ENCODE data around the gene TMC5. TPM values are rescaled to one million over a fixed set of nuclear protein-coding genes. Genes with fewer than 3 reads are reported as not detected.

The TMC5 gene
- total and polyA plus RNA-seq, 2 of the 4 experiments (the other 2 are of a cell fraction): not detected

- intact Hi-C loops (cut with micrococcal nuclease) (no loop called here), dilution Hi-C loops (cut with HindIII; ENCODE audit: low sequenced_read_pairs, unreplicated experiment) (no loop called here), in situ Hi-C loops (cut with MboI; ENCODE audit: low sequenced_read_pairs) (no loop called here)
- Histone ChIP-seq H2AK9ac (replicated peaks; ENCODE audit: low read depth, low read length, poor library complexity) (no peak overlapping the region), H3K9me1 (ENCODE audit: insufficient read depth, low read length) (no peaks in the 10 kb centered on the region), H2BK15ac (ENCODE audit: low read depth, low read length) (no peak overlapping the region), H3K27ac (ENCODE audit: insufficient read depth, low read length) (no peak overlapping the region), H3K18ac (ENCODE audit: low read depth, low read length) (no peak overlapping the region), H3K4me2 (ENCODE audit: low read depth, low read length) (no peak overlapping the region), H4K20me1 (ENCODE audit: insufficient read depth, low read length) (no peaks in the 10 kb centered on the region), H2AK5ac (ENCODE audit: low read depth, low read length) (no peak overlapping the region), H3K9me3 (ENCODE audit: control insufficient read depth, insufficient read depth, low read length) (peaks cover 2% of the 10 kb centered on the region; the same call in 1 of the 2 replicates), H2BK5ac (ENCODE audit: low read depth, low read length, poor library complexity, severe bottlenecking) (no peak overlapping the region), H4K8ac (ENCODE audit: low read depth in 2 of 2, low read length in 2 of 2) (no peak overlapping the region), H2BK120ac (ENCODE audit: low read depth, low read length) (no peak overlapping the region), H4K91ac (ENCODE audit: insufficient read depth, low read depth, low read length) (no peak overlapping the region), H3K36me3 (ENCODE audit: control insufficient read depth, insufficient read depth, low read length) (no peaks in the 10 kb centered on the region), H2AFZ (replicated peaks; ENCODE audit: low read length, poor library complexity) (no peak overlapping the region), H3K9ac (ENCODE audit: low read depth, low read length) (no peak overlapping the region), H3K14ac (replicated peaks; ENCODE audit: low read depth, low read length) (no peak overlapping the region), H2BK20ac (ENCODE audit: low read depth, low read length) (no peak overlapping the region), H3K23ac (ENCODE audit: low read depth, low read length) (no peak overlapping the region), H3K4me1 (ENCODE audit: control insufficient read depth, insufficient read depth, low read length) (no peaks in the 10 kb centered on the region), H3K4me3 (ENCODE audit: insufficient read depth, low read depth, low read length) (no peak overlapping the region), H4K5ac (ENCODE audit: low read depth, low read length) (no peak overlapping the region), H3K4ac (ENCODE audit: low read depth, low read length) (no peak overlapping the region), H3K79me1 (ENCODE audit: low read depth in 1 of 2, low read length in 2 of 2) (no peaks in the 10 kb centered on the region), H3K27me3 (ENCODE audit: control insufficient read depth, insufficient read depth, low read length) (no peaks in the 10 kb centered on the region), H3K56ac (ENCODE audit: extremely low read depth, insufficient read depth, low read length) (no peak overlapping the region)
- WGBS, 2 experiments (ENCODE audit: extremely low coverage in 2 of 2, insufficient read length in 1 of 2): no CpG with 5 or more reads among the region's 7 CpGs
- DNase-seq (no peak), ATAC-seq (ENCODE audit: low read depth) (no peak)
- ChIA-PET CTCF (no interaction called here), POLR2A (ENCODE audit: unreplicated experiment) (no interaction called here)
- TF ChIP-seq BHLHE40 (IDR thresholded peaks at IDR 0.05; ENCODE audit: low read depth, low read length) (no peak), POLR2A (IDR thresholded peaks at IDR 0.05; ENCODE audit: low read depth, low read length) (no peak), MXI1 (IDR thresholded peaks at IDR 0.05; ENCODE audit: borderline replicate concordance, low read depth, low read length) (no peak), SMC3 (IDR thresholded peaks at IDR 0.05; ENCODE audit: low read depth, low read length) (no peak), USF2 (IDR thresholded peaks at IDR 0.05; ENCODE audit: low read depth, low read length) (no peak), NFE2L2 (IDR thresholded peaks at IDR 0.05; ENCODE audit: low read depth, low read length) (no peak), FOS (IDR thresholded peaks at IDR 0.05; ENCODE audit: low read depth, low read length) (no peak), ELK1 (IDR thresholded peaks at IDR 0.05; ENCODE audit: borderline replicate concordance, low read depth, low read length) (no peak), CHD1 (IDR thresholded peaks at IDR 0.05; ENCODE audit: low read depth, low read length) (no peak), RFX5 (IDR thresholded peaks at IDR 0.05; ENCODE audit: low read depth, low read length) (no peak), CTCF (conservative IDR thresholded peaks at IDR 0.05; ENCODE audit: low read depth, low read length) (no peak), MAFK (IDR thresholded peaks at IDR 0.05; ENCODE audit: low read depth, low read length) (no peak), MAZ (IDR thresholded peaks at IDR 0.05; ENCODE audit: borderline replicate concordance, low read depth, low read length) (no peak), RCOR1 (IDR thresholded peaks at IDR 0.05; ENCODE audit: insufficient replicate concordance, low read length) (no peak), RAD21 (IDR thresholded peaks at IDR 0.05; ENCODE audit: low read length) (no peak), CEBPB (IDR thresholded peaks at IDR 0.05; ENCODE audit: low read depth, low read length) (no peak)
- no TSS peak for BruUV-seq (replicated peaks)
These were observed 17.0 kb upstream of the TMC5 start for GRCh38 chr16:19400711-19401110.

All from IMR-90 (cell line).